Astrocyte of the hippocampus (primary cell): ENCODE results near the gene ATAD3C.
"Not testable (repeated sequence)": the region's sequence is repeated elsewhere in the genome, so short reads cannot be mapped to it uniquely, and the experiment has no call there.

Source experiments
- DNase-seq: peaks from one replicate; pipeline ENCODE4 v3.0.0; 2011; ENCODE audit warnings: low read depth, low spot score

Gene ATAD3C

DNA sequence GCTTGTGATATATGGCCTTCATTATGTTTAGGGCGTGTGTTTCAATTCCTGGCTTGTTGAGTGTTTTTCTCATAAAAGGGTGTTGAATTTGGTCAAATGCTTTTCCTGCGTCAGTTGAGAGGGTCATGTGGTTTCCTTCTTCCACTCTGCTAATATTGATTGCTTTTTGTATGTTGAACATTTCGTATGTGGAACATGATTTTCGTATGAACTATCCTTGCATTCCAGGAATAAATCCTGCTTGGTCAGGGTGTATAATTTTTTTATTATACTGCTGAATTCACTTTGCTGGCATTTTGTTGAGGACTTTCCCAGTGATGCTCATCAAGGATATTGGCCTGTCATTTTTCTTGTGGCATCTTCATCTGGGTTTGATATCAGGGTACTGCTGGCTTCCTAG is 57.8 kb downstream of the ATAD3C start:
- DNase-seq, result no peak

DNA sequence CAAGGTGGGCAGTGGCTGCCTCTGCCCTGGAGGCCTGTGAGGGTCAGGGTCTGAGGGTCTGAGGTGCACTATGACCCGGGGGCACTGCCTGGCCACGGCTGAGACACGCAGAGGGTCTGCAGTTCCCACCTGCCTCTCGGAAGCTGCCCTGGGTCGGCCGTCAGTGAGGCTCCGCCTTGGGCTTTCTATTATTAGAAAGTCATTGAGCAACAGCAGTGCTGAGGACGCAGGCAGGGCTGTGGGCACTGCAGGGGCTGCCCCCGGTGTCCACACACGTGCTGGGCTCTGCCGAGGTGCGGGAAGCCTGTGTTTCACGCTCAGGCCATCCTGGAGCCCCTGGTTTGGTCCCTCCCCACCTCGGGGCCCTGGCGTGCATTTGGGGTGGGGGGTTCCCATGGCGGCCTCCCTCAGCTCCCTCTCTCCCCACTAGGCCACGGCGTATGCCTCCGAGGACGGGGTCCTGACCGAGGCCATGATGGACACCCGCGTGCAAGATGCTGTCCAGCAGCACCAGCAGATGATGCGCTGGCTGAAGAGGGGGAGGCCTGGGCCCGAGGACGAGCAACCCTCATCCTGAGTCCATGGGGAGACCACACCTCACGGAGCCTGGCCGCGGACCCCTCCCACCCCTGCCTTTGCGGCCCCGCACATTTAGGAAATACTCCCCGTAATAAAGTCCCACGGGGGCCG is 59.4 kb downstream of the ATAD3C start:
- DNase-seq, result not testable (repeated sequence)

DNA sequence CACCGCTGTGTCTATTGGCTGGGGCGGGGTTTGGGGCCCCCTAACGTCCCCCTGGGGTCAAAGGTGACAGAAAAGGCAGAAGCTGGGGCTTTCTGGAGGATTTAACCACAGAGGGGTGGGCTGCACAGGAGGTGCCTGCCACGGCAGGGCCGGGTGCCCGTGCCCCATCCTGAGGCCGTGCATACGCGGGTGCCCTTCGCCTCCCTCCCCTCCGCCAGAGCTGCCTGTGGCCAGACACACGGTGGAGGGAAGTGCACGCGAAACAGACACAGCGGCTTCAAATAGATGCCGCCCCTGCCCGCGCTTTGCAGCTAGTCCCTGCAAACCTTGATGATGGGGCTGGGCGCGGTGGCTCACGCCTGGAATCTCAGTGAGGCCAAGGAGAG is 60.0 kb downstream of the ATAD3C start:
- not testable (repeated sequence) for DNase-seq

DNA sequence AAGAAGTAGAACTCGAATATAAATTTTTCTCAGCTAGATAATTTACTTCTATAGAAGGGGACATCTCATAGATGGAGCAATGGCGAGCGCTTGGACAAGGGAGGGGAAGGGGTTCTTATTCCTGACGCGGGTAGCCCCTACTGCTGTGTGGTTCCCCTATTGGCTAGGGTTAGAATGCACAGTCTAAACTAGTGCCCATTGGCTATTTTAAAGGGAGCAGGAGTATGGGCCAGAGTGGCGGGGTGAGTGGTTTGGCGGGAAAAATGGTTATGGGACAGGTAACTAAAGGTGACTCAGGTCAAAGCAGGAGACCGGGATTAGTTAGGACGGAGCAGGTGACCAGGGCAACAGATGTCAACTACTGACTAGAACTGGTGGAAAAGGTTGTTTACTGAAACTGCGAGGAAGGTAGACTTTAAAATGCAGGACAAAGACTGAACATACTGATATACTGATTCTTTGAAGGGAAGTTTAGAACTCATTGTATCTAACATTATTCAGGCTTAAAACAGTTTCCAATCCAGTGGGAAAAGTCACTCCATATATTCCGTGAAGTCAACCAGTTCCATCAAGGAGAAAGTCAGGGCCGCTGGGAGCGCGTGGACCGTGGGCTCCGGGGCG is 61.5 kb downstream of the ATAD3C start:
- peak; percentile 28 for DNase-seq

DNA sequence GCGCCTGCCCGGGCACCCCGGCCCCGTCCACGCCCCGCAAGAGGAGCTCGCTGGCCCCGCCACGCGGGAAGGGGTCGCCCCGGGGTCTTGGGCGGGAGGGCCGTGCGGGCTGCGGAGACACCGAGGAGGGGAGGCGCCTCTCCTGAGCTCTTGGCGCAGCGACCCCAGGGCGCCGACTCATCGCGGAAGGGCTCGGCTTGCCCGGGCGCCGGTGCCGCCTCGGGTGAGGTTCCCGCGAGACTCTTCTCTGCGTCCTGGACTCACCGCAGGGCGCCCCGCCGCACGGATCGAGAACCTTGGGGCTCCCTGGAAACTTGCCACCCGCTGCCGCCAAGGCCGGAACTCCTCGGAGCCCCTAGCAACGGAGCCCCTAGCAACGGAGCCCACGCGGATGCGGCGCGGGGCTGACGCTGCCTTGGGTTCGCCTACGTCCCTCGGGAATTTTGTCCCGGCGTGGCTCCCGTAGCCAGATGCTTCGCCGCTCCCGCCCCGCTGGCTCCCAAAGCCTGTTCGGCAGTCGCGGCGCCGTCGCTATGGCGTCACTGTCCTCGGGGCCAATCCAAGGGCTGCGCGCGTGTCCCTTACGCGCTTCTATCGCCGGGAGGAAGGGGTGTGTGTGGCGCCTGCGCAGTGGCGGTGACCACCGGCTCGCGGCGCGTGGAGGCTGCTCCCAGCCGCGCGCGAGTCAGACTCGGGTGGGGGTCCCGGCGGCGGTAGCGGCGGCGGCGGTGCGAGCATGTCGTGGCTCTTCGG is 62.2 kb downstream of the ATAD3C start, which contains the start of gene ATAD3A:
TSS of gene ATAD3A (plus strand) at position 630 of the 753 bp plus-strand sequence. CDS start at position 737, 107 bp downstream.
- DNase-seq, result peak; percentile 99

DNA sequence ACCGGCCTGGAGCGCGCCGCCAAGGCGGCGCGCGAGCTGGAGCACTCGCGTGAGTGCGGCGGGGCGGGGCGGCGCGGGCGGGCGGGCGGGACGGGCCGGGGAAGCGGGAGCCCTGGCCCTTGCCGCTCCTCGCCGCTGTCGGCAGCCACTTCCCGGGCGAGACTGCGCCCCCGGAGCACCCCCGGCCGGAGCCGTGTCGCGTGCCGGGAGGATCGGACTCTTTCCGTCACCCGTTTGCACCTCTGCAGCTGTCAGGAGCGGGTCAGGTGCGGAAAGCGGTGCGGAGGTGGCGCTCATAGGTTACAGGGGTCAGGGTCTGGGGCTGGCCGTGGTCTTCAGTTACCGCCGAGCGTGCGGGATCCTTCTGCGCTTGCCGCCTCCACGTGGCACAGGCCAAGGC is 62.9 kb downstream of the ATAD3C start:
- DNase-seq, result not testable (repeated sequence)

DNA sequence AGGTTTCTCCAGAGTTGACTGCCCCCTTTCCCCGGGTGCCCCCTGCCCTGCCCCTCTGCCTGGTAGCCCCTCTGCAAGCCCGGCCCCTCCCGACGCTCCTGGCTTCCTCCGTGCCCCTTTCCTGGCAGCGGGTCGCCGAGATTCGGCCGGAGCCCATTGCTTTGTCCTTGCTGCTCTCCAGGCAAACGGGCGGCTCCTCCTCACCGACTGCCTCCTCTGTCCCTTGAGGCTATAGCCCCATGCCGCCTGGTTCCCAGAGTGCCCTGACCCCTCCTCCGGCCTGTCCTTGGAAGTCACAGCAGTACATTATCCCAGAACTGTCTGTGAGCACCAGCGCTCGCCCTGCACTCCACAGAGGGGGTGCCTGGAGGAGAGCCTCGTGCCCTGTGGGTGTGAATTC is 64.2 kb downstream of the ATAD3C start:
- DNase-seq, result not testable (repeated sequence)

DNA sequence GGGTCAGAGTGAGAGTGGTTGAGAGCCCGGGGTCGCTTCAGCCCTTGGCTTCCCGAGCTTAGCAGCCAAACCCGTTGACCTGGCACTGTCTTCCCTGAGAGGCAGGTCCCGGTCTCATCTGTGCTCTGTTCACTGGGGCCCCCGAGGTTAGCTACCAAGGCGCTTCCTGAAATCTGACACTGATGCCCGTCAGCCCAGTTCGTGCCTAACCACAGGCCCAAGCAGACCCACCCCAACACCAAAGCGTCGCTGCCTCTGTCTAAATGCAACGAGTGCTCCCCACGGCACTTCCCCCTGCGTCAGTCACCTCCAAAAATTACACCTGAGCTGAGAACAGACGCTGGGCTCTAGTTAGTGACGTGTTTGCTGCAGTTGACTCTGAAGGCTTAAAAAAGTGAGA is 64.9 kb downstream of the ATAD3C start:
- DNase-seq, result not testable (repeated sequence)

DNA sequence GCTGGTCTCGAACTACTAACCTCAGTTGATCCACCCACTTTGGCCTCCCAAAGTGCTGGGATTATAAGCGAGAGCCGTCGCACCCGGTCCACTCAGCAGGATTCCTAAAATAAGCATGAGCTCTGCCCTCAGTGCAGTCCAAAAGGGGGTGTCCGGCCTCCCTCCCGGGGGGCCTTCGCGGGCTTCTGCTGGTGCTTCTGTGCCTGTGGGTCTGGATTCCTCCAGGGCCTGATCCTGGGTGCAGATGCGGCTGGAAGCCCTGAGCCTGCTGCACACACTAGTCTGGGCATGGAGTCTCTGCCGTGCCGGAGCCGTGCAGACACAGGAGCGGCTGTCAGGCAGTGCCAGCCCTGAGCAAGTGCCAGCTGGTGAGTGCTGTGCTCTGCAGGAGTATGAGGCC is 67.4 kb downstream of the ATAD3C start:
- not testable (repeated sequence) for DNase-seq

DNA sequence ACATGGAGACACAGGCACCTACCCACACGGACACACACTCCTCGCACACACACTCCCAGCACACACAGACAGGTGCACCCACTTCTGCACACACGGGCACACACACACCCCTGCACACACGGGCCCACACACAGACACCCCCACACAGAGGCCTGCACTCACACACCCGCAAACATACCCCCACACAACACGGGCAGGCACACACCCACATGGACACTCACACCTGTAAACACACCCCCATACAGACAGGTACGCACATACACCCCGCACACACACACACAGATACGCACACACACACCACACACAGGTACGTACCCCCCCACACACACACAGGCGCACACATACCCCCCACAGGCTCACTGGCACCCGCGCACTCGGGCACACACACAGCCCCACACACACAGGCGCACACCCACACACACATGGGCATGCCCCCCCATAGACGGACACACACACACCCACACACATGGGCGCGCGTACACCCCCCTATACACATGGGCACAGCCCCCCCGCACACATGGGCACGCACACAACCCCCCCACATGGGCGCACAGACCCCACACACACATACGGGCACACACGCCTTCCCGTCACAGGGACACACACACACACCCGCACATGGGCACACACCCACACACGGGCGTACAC is 68.6 kb downstream of the ATAD3C start:
- no peak for DNase-seq

DNA sequence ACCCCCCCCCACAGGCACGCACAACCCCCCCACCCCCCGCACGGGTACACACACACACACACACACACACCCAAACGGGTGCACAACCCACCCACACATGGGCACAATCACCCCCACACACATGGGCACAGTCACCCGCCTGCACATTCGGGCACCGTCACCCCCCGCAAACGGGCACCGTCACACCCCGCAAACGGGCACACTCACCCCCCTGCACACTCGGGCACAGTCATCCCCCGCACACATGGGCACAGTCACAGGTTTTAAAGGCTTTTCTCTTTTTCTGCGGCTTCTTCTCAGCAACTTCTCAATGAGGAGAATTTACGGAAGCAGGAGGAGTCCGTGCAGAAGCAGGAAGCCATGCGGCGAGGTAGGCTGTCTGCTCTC is 69.1 kb downstream of the ATAD3C start:
- DNase-seq, result not testable (repeated sequence)
